MG63 (cell line): ENCODE measurements around the gene BIRC3. TPM values are rescaled to one million over a fixed set of nuclear protein-coding genes. Genes with fewer than 3 reads are reported as not detected.
A peak's percentile ranks its signal among the peaks of the same experiment; 100 is the strongest.
"Not testable (repeated sequence)": the region's sequence is repeated elsewhere in the genome, so short reads cannot be mapped to it uniquely, and the experiment has no call there.

Experiments used
- DNase-seq: peaks from one replicate; pipeline ENCODE4 v3.0.0-alpha.2; 2020
- H3K27me3 ChIP-seq: fragments of 250-450 bp; sonication (Bioruptor Pico); 2 replicates; pipeline ENCODE4 v1.5.1; 2020; ENCODE audit warnings: mild to moderate bottlenecking, moderate library complexity
- H3K36me3 ChIP-seq: fragments of 250-450 bp; sonication (Bioruptor Pico); 2 replicates; pipeline ENCODE4 v1.5.1; 2020; ENCODE audit warnings: mild to moderate bottlenecking, moderate library complexity
- H3K4me3 ChIP-seq: fragments of 250-450 bp; sonication (Bioruptor Pico); 2 replicates; pipeline ENCODE4 v1.5.1; 2020; ENCODE audit warnings: mild to moderate bottlenecking, moderate library complexity
- H3K9me3 ChIP-seq: fragments of 250-450 bp; sonication (Bioruptor Pico); 2 replicates; pipeline ENCODE4 v1.5.1; 2020; ENCODE audit warnings: mild to moderate bottlenecking, moderate library complexity
- total RNA-seq: library from RNA; depleted of rRNA; stranded (reverse); fragments of >200 nt; shearing (Covaris generic); gene quantifications from 2 replicates; pipeline ENCODE4 v1.2.3, GENCODE V29; 2014; ENCODE audit warnings: low replicate concordance

BIRC3 gene
- total RNA-seq, 1 experiment from 2014 or later: 0.59 TPM

- DNase-seq: no peak
- Histone ChIP-seq H3K36me3 (no peaks in the 10 kb centered on the region), H3K27me3 (no peaks in the 10 kb centered on the region), H3K9me3 (no peaks in the 10 kb centered on the region), H3K4me3 (peak overlapping the region; percentile 46)
Measured at GRCh38 chr11:102313238-102313940, 3.9 kb upstream of the BIRC3 start.

- no peak for DNase-seq
- Histone ChIP-seq H3K4me3 (no peak overlapping the region), H3K27me3 (no peaks in the 10 kb centered on the region), H3K9me3 (no peaks in the 10 kb centered on the region), H3K36me3 (no peaks in the 10 kb centered on the region)
Measured at GRCh38 chr11:102314784-102315183, 2.5 kb upstream of the BIRC3 start.

- Histone ChIP-seq H3K27me3 (no peaks in the 10 kb centered on the region), H3K36me3 (no peaks in the 10 kb centered on the region), H3K9me3 (no peaks in the 10 kb centered on the region), H3K4me3 (no peak overlapping the region; the same call in 1 of the 2 replicates)
- DNase-seq: no peak
Measured at GRCh38 chr11:102316346-102316904, 859 bp upstream of the BIRC3 start.

- peak overlapping the region; percentile 63 for H3K4me3 ChIP-seq
- DNase-seq: no peak
Measured at GRCh38 chr11:102317768-102318103, 452 bp downstream of the BIRC3 start.

GRCh38 chr11:102318469-102318868 is 1.2 kb downstream of the BIRC3 start:
- Histone ChIP-seq H3K9me3 (no peaks in the 10 kb centered on the region), H3K36me3 (no peaks in the 10 kb centered on the region), H3K4me3 (no peak overlapping the region; the same call in 1 of the 2 replicates), H3K27me3 (no peaks in the 10 kb centered on the region)
- DNase-seq: peak; percentile 43

More at GRCh38 chr11:102317768-102318103, 452 bp downstream of the BIRC3 start:
- Histone ChIP-seq H3K27me3 (no peaks in the 10 kb centered on the region), H3K36me3 (no peaks in the 10 kb centered on the region), H3K9me3 (no peaks in the 10 kb centered on the region)

GRCh38 chr11:102319544-102319943 is 2.3 kb downstream of the BIRC3 start:
- no peaks in the 10 kb centered on the region for H3K36me3 ChIP-seq
- DNase-seq: no peak
- H3K4me3 ChIP-seq: no peak overlapping the region
- no peaks in the 10 kb centered on the region for H3K9me3 ChIP-seq
- H3K27me3 ChIP-seq: no peaks in the 10 kb centered on the region

- Histone ChIP-seq H3K36me3 (no peaks in the 10 kb centered on the region), H3K4me3 (no peak overlapping the region), H3K9me3 (no peaks in the 10 kb centered on the region), H3K27me3 (no peaks in the 10 kb centered on the region)
- DNase-seq: no peak
Measured at GRCh38 chr11:102320188-102320587, 2.9 kb downstream of the BIRC3 start.

GRCh38 chr11:102320679-102321078 is 3.4 kb downstream of the BIRC3 start:
- H3K27me3 ChIP-seq: no peaks in the 10 kb centered on the region
- H3K4me3 ChIP-seq: no peak overlapping the region
- H3K36me3 ChIP-seq: no peaks in the 10 kb centered on the region
- H3K9me3 ChIP-seq: no peaks in the 10 kb centered on the region
- DNase-seq: no peak

GRCh38 chr11:102322560-102322959 is 5.3 kb downstream of the BIRC3 start:
- Histone ChIP-seq H3K36me3 (no peaks in the 10 kb centered on the region), H3K9me3 (no peaks in the 10 kb centered on the region), H3K27me3 (no peaks in the 10 kb centered on the region), H3K4me3 (no peak overlapping the region)
- DNase-seq: no peak

GRCh38 chr11:102323542-102324251 is 6.4 kb downstream of the BIRC3 start:
- Histone ChIP-seq H3K27me3 (no peaks in the 10 kb centered on the region), H3K4me3 (no peak overlapping the region), H3K9me3 (no peaks in the 10 kb centered on the region), H3K36me3 (no peaks in the 10 kb centered on the region)
- DNase-seq: no peak

GRCh38 chr11:102325088-102325487 is 7.8 kb downstream of the BIRC3 start:
- DNase-seq: no peak

GRCh38 chr11:102328748-102329147 is 11.5 kb downstream of the BIRC3 start:
- peaks cover 3% of the 10 kb centered on the region for H3K36me3 ChIP-seq
- no peaks in the 10 kb centered on the region for H3K9me3 ChIP-seq
- H3K4me3 ChIP-seq: no peak overlapping the region
- no peak for DNase-seq
- no peaks in the 10 kb centered on the region for H3K27me3 ChIP-seq

More at GRCh38 chr11:102325088-102325487, 7.8 kb downstream of the BIRC3 start:
- Histone ChIP-seq H3K36me3 (peaks cover 3% of the 10 kb centered on the region), H3K27me3 (no peaks in the 10 kb centered on the region), H3K9me3 (no peaks in the 10 kb centered on the region), H3K4me3 (no peak overlapping the region)

- H3K9me3 ChIP-seq: no peaks in the 10 kb centered on the region
- H3K36me3 ChIP-seq: peaks cover 3% of the 10 kb centered on the region
- H3K4me3 ChIP-seq: no peak overlapping the region
- H3K27me3 ChIP-seq: no peaks in the 10 kb centered on the region
- DNase-seq: no peak
Measured at GRCh38 chr11:102330231-102330630, 12.9 kb downstream of the BIRC3 start.

GRCh38 chr11:102331341-102331740 is 14.1 kb downstream of the BIRC3 start:
- H3K9me3 ChIP-seq: no peaks in the 10 kb centered on the region
- no peaks in the 10 kb centered on the region for H3K27me3 ChIP-seq
- peaks cover 3% of the 10 kb centered on the region for H3K36me3 ChIP-seq
- no peak overlapping the region for H3K4me3 ChIP-seq
- no peak for DNase-seq

- peaks cover 3% of the 10 kb centered on the region for H3K36me3 ChIP-seq
- no peak for DNase-seq
- no peaks in the 10 kb centered on the region for H3K27me3 ChIP-seq
- no peak overlapping the region for H3K4me3 ChIP-seq
- no peaks in the 10 kb centered on the region for H3K9me3 ChIP-seq
Measured at GRCh38 chr11:102332611-102332994, 15.3 kb downstream of the BIRC3 start.

GRCh38 chr11:102338479-102339010 is 21.3 kb downstream of the BIRC3 start:
- no peak for DNase-seq
- Histone ChIP-seq H3K27me3 (no peaks in the 10 kb centered on the region), H3K9me3 (no peaks in the 10 kb centered on the region), H3K36me3 (no peaks in the 10 kb centered on the region), H3K4me3 (no peak overlapping the region)

GRCh38 chr11:102341311-102341710 is 24.0 kb downstream of the BIRC3 start:
- H3K36me3 ChIP-seq, H3K4me3 ChIP-seq, H3K27me3 ChIP-seq, H3K9me3 ChIP-seq, DNase-seq: not testable (repeated sequence)
